HG03159 (cell line): ENCODE results near the gene SEC22A.

Experiments used
- ATAC-seq: cut with Tn5 transposase; IDR thresholded peaks from one replicate; pipeline ENCODE4 v1.9.1; 2021; ENCODE audit warnings: mild to moderate bottlenecking, moderate library complexity; ENCODE audit not compliant: unreplicated experiment

SEC22A gene

GRCh38 chr3:123201557-123202427, at the start of gene SEC22A:
TSS of gene SEC22A (plus strand) at chr3:123201943. CDS start at chr3:123209218, 7,275 bp downstream.
- ATAC-seq: peak; percentile 97

- ATAC-seq: no peak
Observed at GRCh38 chr3:123152687-123153086, 49.1 kb upstream of the SEC22A start.

- ATAC-seq: no peak
Observed at GRCh38 chr3:123153125-123154019, 48.4 kb upstream of the SEC22A start.

- ATAC-seq: no peak
Observed at GRCh38 chr3:123154020-123154985, 47.4 kb upstream of the SEC22A start.

- ATAC-seq: no peak
Observed at GRCh38 chr3:123155471-123156011, 46.2 kb upstream of the SEC22A start.

- no peak for ATAC-seq
Observed at GRCh38 chr3:123156276-123156995, 45.3 kb upstream of the SEC22A start.

GRCh38 chr3:123157209-123157597, 44.5 kb upstream of the SEC22A start:
- no peak for ATAC-seq

GRCh38 chr3:123157598-123158287, 44.0 kb upstream of the SEC22A start:
- no peak for ATAC-seq

GRCh38 chr3:123158330-123158729, 43.4 kb upstream of the SEC22A start:
- no peak for ATAC-seq

- no peak for ATAC-seq
Observed at GRCh38 chr3:123158899-123159390, 42.8 kb upstream of the SEC22A start.

- ATAC-seq: no peak
Observed at GRCh38 chr3:123159926-123160635, 41.7 kb upstream of the SEC22A start.

- ATAC-seq: no peak
Observed at GRCh38 chr3:123161167-123161566, 40.6 kb upstream of the SEC22A start.

- no peak for ATAC-seq
Observed at GRCh38 chr3:123163141-123163540, 38.6 kb upstream of the SEC22A start.

GRCh38 chr3:123165163-123165562, 36.6 kb upstream of the SEC22A start:
- no peak for ATAC-seq

GRCh38 chr3:123167686-123168085, 34.1 kb upstream of the SEC22A start:
- ATAC-seq: no peak

- no peak for ATAC-seq
Observed at GRCh38 chr3:123168122-123168521, 33.6 kb upstream of the SEC22A start.

GRCh38 chr3:123168605-123169004, 33.1 kb upstream of the SEC22A start:
- ATAC-seq: no peak

GRCh38 chr3:123169492-123169929, 32.2 kb upstream of the SEC22A start:
- no peak for ATAC-seq
